ENCODE results near the gene GAB3.

- TF ChIP-seq, protein P1, sequence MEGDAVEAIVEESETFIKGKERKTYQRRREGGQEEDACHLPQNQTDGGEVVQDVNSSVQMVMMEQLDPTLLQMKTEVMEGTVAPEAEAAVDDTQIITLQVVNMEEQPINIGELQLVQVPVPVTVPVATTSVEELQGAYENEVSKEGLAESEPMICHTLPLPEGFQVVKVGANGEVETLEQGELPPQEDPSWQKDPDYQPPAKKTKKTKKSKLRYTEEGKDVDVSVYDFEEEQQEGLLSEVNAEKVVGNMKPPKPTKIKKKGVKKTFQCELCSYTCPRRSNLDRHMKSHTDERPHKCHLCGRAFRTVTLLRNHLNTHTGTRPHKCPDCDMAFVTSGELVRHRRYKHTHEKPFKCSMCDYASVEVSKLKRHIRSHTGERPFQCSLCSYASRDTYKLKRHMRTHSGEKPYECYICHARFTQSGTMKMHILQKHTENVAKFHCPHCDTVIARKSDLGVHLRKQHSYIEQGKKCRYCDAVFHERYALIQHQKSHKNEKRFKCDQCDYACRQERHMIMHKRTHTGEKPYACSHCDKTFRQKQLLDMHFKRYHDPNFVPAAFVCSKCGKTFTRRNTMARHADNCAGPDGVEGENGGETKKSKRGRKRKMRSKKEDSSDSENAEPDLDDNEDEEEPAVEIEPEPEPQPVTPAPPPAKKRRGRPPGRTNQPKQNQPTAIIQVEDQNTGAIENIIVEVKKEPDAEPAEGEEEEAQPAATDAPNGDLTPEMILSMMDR (IDR thresholded peaks at IDR 0.05; ENCODE audit: insufficient read depth, low read depth, low read length): no peak
- no peak for TF ChIP-seq EZH2 (IDR thresholded peaks at IDR 0.05; ENCODE audit: insufficient read depth, low read length)
Measured at GRCh38 chrX:154718616-154719015, 32.3 kb downstream of the GAB3 start.

Data from astrocyte (in vitro differentiated cells and primary cell).